MM.1S (cell line): ENCODE results near the gene NRXN3.

Experiments
- EZH2 ChIP-seq: fragments of 300-600 bp; sonication (generic); optimal IDR thresholded peaks from 2 replicates; pipeline ENCODE3; 2017; ENCODE audit warnings: low read depth, mild to moderate bottlenecking, antibody characterized with exemption, low read length, mixed read lengths
- EZH2phosphoT487 ChIP-seq: fragments of 300-600 bp; sonication (generic); IDR thresholded peaks from 2 replicates; pipeline ENCODE4 v1.6.1; 2018; ENCODE audit warnings: antibody characterized with exemption, low read length
- TF ChIP-seq, protein P1 (sequence below): fragments of 300-600 bp; sonication (generic); IDR thresholded peaks from 2 replicates; pipeline ENCODE4 v1.5.1; 2016; ENCODE audit warnings: antibody characterized with exemption, low read length, mixed read lengths

DNA sequence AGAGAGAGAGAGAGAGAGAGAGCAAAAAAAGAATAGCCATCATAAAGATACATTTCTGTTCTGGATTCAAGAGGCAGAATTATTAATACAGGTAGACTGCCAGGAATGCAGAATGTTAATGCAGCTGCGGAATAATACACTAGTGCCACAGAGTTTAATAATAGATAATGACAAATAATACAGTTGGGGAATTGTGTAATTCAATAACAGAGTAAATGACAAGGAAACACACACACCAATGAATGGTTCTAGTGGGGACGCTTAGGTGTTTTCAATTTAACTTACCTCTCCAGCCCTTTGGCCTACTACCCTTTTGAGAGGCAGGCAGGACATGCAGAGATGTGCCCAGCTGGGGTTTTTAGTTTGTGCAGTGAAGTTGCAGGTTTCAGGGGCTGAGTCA, 313.9 kb downstream of the NRXN3 start:
- TF ChIP-seq, protein P1, sequence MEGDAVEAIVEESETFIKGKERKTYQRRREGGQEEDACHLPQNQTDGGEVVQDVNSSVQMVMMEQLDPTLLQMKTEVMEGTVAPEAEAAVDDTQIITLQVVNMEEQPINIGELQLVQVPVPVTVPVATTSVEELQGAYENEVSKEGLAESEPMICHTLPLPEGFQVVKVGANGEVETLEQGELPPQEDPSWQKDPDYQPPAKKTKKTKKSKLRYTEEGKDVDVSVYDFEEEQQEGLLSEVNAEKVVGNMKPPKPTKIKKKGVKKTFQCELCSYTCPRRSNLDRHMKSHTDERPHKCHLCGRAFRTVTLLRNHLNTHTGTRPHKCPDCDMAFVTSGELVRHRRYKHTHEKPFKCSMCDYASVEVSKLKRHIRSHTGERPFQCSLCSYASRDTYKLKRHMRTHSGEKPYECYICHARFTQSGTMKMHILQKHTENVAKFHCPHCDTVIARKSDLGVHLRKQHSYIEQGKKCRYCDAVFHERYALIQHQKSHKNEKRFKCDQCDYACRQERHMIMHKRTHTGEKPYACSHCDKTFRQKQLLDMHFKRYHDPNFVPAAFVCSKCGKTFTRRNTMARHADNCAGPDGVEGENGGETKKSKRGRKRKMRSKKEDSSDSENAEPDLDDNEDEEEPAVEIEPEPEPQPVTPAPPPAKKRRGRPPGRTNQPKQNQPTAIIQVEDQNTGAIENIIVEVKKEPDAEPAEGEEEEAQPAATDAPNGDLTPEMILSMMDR = no peak
- TF ChIP-seq EZH2 = no peak
- no peak for TF ChIP-seq EZH2phosphoT487
